ENCODE measurements around the gene RAD51AP2.

The RAD51AP2 gene

GRCh38 chr2:17461087-17461475 is 57.2 kb downstream of the RAD51AP2 start:
- FAIRE-seq (no peak), DNase-seq (ENCODE audit: insufficient read length, low spot score) (no peak)
- TF ChIP-seq CTCF (IDR thresholded peaks at IDR 0.05; ENCODE audit: insufficient read depth, missing control alignments): no peak
